ENCODE data around the gene TIAM2. TPM values are rescaled to one million over a fixed set of nuclear protein-coding genes. Genes with fewer than 3 reads are reported as not detected.
A peak's percentile ranks its signal among the peaks of the same experiment; 100 is the strongest.
"Not testable (repeated sequence)": the region's sequence is repeated elsewhere in the genome, so short reads cannot be mapped to it uniquely, and the experiment has no call there.

TIAM2 gene
- total RNA-seq, 1 experiment from 2014 or later, result 8.3 TPM

GRCh38 chr6:155173488-155173887, 178.4 kb downstream of the TIAM2 start:
- in situ Hi-C loops (cut with HindIII; ENCODE audit: low sequenced_read_pairs), result no loop called here
- no peak for DNase-seq (ENCODE audit: low spot score)

- in situ Hi-C loops (cut with HindIII; ENCODE audit: low sequenced_read_pairs), result no loop called here
- DNase-seq (ENCODE audit: low spot score), result peak; percentile 86
Observed at GRCh38 chr6:155174576-155175211, 179.6 kb downstream of the TIAM2 start.

GRCh38 chr6:155177363-155177961, 182.3 kb downstream of the TIAM2 start:
- DNase-seq (ENCODE audit: low spot score), result peak; percentile 59
- in situ Hi-C loops (cut with HindIII; ENCODE audit: low sequenced_read_pairs), result no loop called here

GRCh38 chr6:155181498-155181897, 186.4 kb downstream of the TIAM2 start:
- no peak for DNase-seq (ENCODE audit: low spot score)
- in situ Hi-C loops (cut with HindIII; ENCODE audit: low sequenced_read_pairs), result no loop called here

- DNase-seq (ENCODE audit: low spot score), result no peak
- in situ Hi-C loops (cut with HindIII; ENCODE audit: low sequenced_read_pairs), result no loop called here
Observed at GRCh38 chr6:155182103-155182502, 187.0 kb downstream of the TIAM2 start.

- DNase-seq (ENCODE audit: low spot score), result no peak
- in situ Hi-C loops (cut with HindIII; ENCODE audit: low sequenced_read_pairs), result no loop called here
Observed at GRCh38 chr6:155183095-155183494, 188.0 kb downstream of the TIAM2 start.

GRCh38 chr6:155185041-155185440, 189.9 kb downstream of the TIAM2 start:
- in situ Hi-C loops (cut with HindIII; ENCODE audit: low sequenced_read_pairs); DNase-seq (ENCODE audit: low spot score): not testable (repeated sequence)

- in situ Hi-C loops (cut with HindIII; ENCODE audit: low sequenced_read_pairs), result no loop called here
- no peak for DNase-seq (ENCODE audit: low spot score)
Observed at GRCh38 chr6:155185544-155185943, 190.4 kb downstream of the TIAM2 start.

GRCh38 chr6:155186052-155186658, 191.0 kb downstream of the TIAM2 start:
- no peak for DNase-seq (ENCODE audit: low spot score)
- in situ Hi-C loops (cut with HindIII; ENCODE audit: low sequenced_read_pairs), result no loop called here

GRCh38 chr6:155187106-155187505, 192.0 kb downstream of the TIAM2 start:
- in situ Hi-C loops (cut with HindIII; ENCODE audit: low sequenced_read_pairs), result no loop called here
- no peak for DNase-seq (ENCODE audit: low spot score)

- no peak for DNase-seq (ENCODE audit: low spot score)
- in situ Hi-C loops (cut with HindIII; ENCODE audit: low sequenced_read_pairs), result no loop called here
Observed at GRCh38 chr6:155187994-155188706, 193.0 kb downstream of the TIAM2 start.

- in situ Hi-C loops (cut with HindIII; ENCODE audit: low sequenced_read_pairs), result no loop called here
- DNase-seq (ENCODE audit: low spot score), result no peak
Observed at GRCh38 chr6:155188707-155189496, 193.8 kb downstream of the TIAM2 start.

- in situ Hi-C loops (cut with HindIII; ENCODE audit: low sequenced_read_pairs), result no loop called here
- no peak for DNase-seq (ENCODE audit: low spot score)
Observed at GRCh38 chr6:155190677-155191076, 195.6 kb downstream of the TIAM2 start.

- DNase-seq (ENCODE audit: low spot score), result no peak
- in situ Hi-C loops (cut with HindIII; ENCODE audit: low sequenced_read_pairs), result no loop called here
Observed at GRCh38 chr6:155193526-155193925, 198.4 kb downstream of the TIAM2 start.

GRCh38 chr6:155194399-155194798, 199.3 kb downstream of the TIAM2 start:
- in situ Hi-C loops (cut with HindIII; ENCODE audit: low sequenced_read_pairs), result no loop called here
- no peak for DNase-seq (ENCODE audit: low spot score)

- DNase-seq (ENCODE audit: low spot score), result no peak
- in situ Hi-C loops (cut with HindIII; ENCODE audit: low sequenced_read_pairs), result no loop called here
Observed at GRCh38 chr6:155195903-155196302, 200.8 kb downstream of the TIAM2 start.

GRCh38 chr6:155196911-155197310, 201.8 kb downstream of the TIAM2 start:
- peak; percentile 88 for DNase-seq (ENCODE audit: low spot score)
- in situ Hi-C loops (cut with HindIII; ENCODE audit: low sequenced_read_pairs), result no loop called here

GRCh38 chr6:155197932-155198331, 202.8 kb downstream of the TIAM2 start:
- DNase-seq (ENCODE audit: low spot score), result no peak
- in situ Hi-C loops (cut with HindIII; ENCODE audit: low sequenced_read_pairs), result no loop called here

- no peak for DNase-seq (ENCODE audit: low spot score)
- in situ Hi-C loops (cut with HindIII; ENCODE audit: low sequenced_read_pairs), result no loop called here
Observed at GRCh38 chr6:155200012-155200411, 204.9 kb downstream of the TIAM2 start.
